Stimulated activated CD8-positive, alpha-beta memory T cell treated with anti-CD3 and anti-CD28 coated beads, Interleukin-15, amount 100 ng/mL, for 4 hours (primary cell): ENCODE measurements around the gene MAN1A2.
"Not testable (repeated sequence)": the region's sequence is repeated elsewhere in the genome, so short reads cannot be mapped to it uniquely, and the experiment has no call there.

Experiments used
- DNase-seq, 2 donors: peaks; one replicate each; pipeline ENCODE4 v3.0.0-alpha.2; 2020; ENCODE audit warnings: low read depth in 2 of 2

Gene MAN1A2

GRCh38 chr1:117398957-117399356, 31.7 kb downstream of the MAN1A2 start:
- no peak for DNase-seq

GRCh38 chr1:117401761-117402160, 34.5 kb downstream of the MAN1A2 start:
- DNase-seq: no peak

- DNase-seq: no peak
These were observed 36.3 kb downstream of the MAN1A2 start for GRCh38 chr1:117403597-117403996.

DNA sequence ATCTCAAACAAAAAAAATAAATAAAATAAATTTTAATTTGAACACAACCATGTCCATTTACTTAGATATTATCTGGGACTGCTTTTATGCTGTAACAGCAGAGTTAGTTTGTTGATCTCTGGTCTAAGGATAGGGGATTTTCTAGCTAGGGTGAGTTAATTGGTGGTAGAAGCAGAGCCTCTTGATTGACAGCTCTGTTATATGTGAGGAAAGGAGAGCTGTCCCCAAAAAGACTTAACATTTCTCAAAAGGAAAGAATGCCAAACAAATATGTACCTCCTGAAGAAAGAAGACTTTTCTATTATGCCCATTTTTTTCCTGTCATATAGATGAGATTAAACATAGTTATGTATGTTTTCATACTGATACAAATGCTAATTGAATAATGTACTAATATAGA, 37.8 kb downstream of the MAN1A2 start:
- DNase-seq: no peak

- DNase-seq: no peak
These were observed 45.2 kb downstream of the MAN1A2 start for GRCh38 chr1:117412472-117412871.

DNA sequence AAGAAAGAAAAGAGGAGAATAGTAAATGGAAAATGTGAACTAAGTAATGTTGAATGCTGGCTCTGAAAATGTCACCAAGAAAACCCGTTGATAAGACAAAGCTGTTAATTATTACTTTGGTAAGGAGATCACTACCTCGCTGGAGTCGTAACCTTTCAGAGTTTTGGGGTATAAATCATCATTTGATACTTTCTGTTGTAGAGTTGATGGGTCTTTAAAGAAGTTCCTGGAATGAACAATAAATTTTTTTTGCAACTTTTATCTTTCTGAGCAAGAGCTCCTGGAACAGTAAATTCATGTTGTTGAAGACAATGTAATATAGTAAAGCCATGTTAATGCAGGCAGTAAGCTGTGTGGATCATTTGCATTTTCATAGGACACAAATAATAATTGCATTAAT, 46.2 kb downstream of the MAN1A2 start:
- no peak for DNase-seq

DNA sequence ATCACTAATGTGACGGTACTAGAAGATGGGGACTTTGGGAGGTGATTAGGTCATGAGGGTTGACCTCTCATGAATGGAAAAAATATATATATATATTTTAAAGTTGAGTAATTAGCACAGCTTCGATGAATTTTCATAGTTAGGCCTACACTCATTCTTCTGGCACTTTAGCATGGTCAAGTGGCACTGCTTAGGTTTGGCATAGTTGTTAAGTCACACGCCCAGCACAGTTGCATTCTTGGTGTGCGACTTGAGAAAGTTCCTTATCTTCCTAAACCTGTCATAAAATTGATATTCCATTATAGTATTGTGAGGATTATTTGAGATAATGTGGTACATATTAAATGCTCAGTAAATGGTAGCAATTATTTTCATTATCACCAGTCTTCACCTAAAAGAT, 47.7 kb downstream of the MAN1A2 start:
- no peak for DNase-seq

GRCh38 chr1:117416004-117416403, 48.8 kb downstream of the MAN1A2 start:
- no peak for DNase-seq

DNA sequence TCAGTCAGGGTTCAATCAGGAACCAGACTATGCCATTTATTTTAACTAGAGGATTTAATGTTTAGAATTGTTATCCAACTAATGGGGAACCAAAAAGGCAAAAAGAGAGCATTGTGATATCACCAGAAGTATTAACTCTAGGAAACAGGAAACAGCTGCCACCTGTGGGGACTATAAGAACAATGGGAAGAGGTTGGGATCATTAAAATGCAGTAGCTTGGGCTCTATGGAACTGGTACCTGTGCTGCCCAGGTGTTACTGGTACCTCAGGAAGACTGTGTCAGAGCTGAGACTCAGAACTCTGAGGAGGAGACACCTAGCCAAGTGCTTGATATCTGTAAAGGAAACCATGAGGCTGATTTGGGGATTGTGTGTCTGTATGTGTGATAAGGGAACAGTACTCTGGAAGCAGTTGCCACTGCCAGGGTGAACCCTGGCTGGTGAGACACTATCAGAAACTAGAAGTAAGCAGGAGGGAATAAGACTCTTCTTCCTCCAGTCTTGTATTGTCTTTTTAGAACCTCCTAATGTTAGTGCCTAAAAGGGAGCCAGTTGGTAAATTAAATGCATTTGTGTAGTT, 49.4 kb downstream of the MAN1A2 start:
- no peak for DNase-seq

GRCh38 chr1:117425050-117425734, 57.9 kb downstream of the MAN1A2 start:
- no peak for DNase-seq

DNA sequence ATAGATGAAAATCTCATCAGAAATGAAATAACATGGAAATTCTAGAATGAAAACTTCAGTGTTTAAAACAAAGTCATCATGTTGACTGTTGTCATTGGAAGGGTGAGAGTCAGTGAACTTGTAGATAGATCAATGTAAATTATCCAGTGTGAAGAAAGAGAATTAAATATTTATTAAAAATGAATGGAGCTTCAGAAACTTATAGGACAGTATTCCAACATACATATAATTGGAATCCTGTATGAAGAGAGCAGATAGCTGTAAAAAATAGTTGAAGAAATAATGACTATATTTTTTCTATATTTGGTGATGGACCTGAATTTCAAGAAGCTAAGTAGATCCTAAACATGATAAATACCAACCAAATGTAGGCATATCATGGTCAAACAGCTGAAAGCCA, 60.0 kb downstream of the MAN1A2 start:
- DNase-seq: no peak

DNA sequence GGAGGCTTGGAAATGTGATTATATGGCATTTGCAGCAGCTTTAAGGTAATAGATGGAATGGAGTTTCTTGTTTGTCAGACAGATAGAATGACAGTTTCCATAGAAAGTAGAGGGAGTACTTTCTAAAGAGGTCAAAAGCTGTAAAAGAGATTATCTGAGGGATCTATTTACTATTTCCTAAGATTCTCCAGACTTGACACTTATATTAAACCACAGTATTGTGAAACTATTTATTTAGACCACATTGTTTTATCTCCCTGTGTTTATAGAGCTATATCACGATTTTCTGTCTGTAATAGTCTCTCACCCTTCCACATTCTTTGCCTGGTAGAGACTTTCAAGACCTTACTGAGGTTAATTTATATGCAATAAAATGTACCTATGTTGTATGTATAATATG, 66.7 kb downstream of the MAN1A2 start:
- DNase-seq: no peak

DNA sequence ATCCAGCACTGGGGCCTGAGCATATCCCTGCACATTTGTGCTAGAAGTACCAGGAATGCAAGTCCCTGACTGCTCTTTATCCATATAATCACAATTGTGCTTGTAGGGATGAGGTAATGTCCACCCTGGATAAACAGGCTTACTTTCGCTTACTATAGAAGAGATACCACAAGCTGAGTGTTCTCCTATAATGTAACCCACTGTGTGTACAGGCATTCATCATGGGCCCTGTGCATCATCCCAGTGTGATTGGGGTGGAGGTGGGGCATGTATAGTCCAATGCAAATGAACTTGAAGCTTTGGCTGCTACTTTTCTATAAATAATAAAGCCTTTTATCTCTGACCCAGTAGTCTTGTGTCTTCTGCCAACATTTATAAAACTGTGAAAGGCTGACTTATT, 69.3 kb downstream of the MAN1A2 start:
- no peak for DNase-seq

GRCh38 chr1:117447661-117448060, 80.4 kb downstream of the MAN1A2 start:
- no peak for DNase-seq

GRCh38 chr1:117452216-117452615, 85.0 kb downstream of the MAN1A2 start:
- no peak for DNase-seq

DNA sequence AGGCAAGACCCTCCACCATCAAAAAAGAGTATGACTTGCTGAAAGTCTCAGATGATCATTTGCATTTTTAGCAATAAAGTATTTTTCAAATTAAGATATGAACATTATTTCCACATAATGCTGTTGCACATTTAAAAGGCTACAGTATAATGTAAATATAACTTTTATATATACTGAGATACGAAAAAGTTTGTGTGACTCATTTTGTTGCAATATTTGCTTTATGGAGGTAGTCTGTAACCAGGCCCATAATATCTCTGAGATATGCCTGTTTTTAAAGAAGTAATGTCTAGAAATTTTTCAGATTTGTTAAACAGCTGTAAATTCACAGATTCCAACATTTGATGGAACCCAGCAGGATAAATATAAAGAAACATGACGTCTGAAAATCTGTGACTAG, 86.7 kb downstream of the MAN1A2 start:
- DNase-seq: no peak

DNA sequence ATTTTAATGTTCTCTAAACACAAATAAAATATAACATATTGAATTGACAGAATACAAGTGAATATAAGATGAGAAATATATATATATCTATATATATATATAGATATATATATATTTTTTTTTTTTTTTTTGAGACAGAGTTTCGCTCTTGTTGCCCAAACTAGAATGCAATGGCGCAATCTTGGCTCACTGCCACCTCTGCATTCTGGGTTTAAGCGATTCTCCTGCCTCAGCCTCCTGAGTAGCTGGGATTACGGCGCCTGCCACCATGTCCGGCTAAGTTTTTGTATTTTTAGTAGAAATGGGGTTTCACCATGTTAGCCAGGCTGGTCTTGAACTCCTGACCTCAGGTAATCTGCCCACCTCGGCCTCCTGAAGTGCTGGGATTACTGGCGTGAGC, 91.2 kb downstream of the MAN1A2 start:
- DNase-seq: not testable (repeated sequence)

DNA sequence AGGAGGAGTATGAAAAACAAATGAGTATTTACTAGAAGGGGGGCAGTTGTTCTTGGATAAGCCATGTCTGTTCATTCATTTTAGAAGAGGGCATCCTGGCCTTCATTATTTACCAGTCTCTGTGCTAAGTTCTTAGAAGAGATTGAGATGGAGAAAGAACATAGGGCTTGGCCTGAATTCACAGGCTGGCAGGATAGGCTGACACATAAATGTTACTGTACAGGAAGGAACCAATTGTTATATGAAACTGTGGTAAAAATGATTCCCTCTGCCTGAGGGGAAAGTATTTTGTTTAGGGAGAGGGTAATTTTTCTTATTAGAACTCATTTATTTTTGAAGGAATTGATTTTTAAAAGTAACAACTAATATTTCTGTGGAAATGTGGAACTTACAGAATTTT, 99.5 kb downstream of the MAN1A2 start:
- no peak for DNase-seq

DNA sequence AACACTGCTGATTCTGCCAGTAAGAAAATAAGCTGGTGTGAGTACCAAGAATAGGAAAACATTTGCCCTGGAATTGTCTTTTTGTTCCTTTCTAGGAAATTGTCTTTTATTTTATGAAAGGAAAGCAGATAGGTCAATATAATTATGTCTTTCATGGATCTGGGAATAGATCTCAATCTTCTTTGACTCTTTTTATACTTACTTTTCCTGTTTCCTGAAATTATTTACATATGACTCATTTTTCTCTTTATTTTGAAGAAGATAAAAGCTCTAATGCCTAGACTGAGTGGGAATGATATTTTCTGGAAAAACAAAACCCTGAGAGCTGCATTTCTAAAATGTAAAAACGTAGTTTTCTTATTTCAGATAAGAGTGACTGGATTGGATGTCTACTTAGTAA, 100.1 kb downstream of the MAN1A2 start:
- no peak for DNase-seq

GRCh38 chr1:117473063-117473462, 105.8 kb downstream of the MAN1A2 start:
- no peak for DNase-seq

DNA sequence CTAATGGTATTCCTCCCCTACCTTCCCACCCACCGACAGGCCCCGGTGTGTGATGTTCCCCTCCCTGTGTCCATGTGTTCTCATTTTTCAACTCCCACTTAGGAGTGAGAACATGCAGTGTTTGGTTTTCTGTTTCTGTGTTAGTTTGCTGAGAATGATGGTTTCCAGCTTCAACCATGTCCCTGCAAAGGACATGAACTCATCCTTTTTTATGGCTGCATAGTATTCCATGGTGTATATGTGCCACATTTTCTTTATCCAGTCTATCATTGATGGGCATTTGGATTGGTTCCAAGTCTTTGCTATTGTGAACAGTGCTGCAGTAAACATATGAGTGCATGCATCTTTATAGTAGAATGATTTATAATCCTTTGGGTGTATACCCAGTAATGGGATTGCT, 108.2 kb downstream of the MAN1A2 start:
- not testable (repeated sequence) for DNase-seq

GRCh38 chr1:117479086-117479485, 111.8 kb downstream of the MAN1A2 start:
- no peak for DNase-seq

DNA sequence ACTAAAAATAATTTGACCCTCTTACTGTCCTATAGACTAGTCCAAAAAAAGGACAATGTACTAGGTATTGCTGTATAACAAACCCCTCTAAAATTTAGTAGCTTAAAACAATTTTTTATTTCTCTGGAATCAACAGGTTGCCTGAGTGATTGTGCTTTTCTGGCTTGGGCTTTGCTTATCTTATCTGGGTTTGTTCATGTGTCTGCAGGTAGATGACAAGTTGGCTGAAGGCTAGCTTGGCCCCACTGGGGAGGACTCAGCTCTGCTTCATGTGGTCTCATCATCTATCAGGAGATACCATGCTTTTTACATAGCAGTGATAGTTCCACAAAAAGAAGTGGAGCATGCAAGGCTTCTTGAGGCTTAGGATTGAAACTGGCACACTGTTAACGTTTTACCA, 114.2 kb downstream of the MAN1A2 start:
- DNase-seq: no peak

- DNase-seq: no peak
These were observed 126.7 kb downstream of the MAN1A2 start for GRCh38 chr1:117493906-117494305.
